Mucosa of descending colon (tissue), 3 donors: Measurements from ENCODE around the gene MRGPRD. TPM values are rescaled to one million over a fixed set of nuclear protein-coding genes. Genes with fewer than 3 reads are reported as not detected.

Source experiments
- ATAC-seq: fragments of 200-7000 bp; cut with Tn5 transposase; one replicate; pipeline ENCODE4 v1.9.1; 2020; ENCODE audit warnings: mild to moderate bottlenecking, moderate library complexity
- DNase-seq, 3 donors: peaks; one replicate each; pipeline ENCODE4 v3.0.0-alpha.2; 2020
- H3K36me3 ChIP-seq: fragments of 200-600 bp; one replicate; pipeline ENCODE4 v1.8.0; 2021; ENCODE audit warnings: low read depth, mild to moderate bottlenecking
- H3K4me1 ChIP-seq: fragments of 200-600 bp; one replicate; pipeline ENCODE4 v1.8.0; 2021; ENCODE audit warnings: low read depth, mild to moderate bottlenecking
- H3K4me3 ChIP-seq: fragments of 200-600 bp; one replicate; pipeline ENCODE4 v1.8.0; 2021; ENCODE audit warnings: mild to moderate bottlenecking
- H3K9me3 ChIP-seq: fragments of 200-600 bp; one replicate; pipeline ENCODE4 v1.8.0; 2021; ENCODE audit warnings: mild to moderate bottlenecking
- intact Hi-C, 2 donors: fragments of 100-400 bp; cut with DNase I in 1 of 2; cut with micrococcal nuclease in 1 of 2; formaldehyde crosslinking; loops; one replicate each; pipeline versions ENCODE4 v1.11.0 to v1.11.1; 2022; cut with DNase I, micrococcal nuclease
- total RNA-seq, 3 donors: library from RNA; stranded (reverse); fragmentation: NEBNext Ultra II Directional in 2 of 3; extraction: Animal tissue kit (Norgen Biotek cat#: 25700) in 2 of 3; gene quantifications; one replicate each; pipeline versions ENCODE4 v1.2.1 to v1.2.4, GENCODE V29; 2021 to 2023
- TF ChIP-seq, protein P1 (sequence below): fragments of 200-600 bp; IDR thresholded peaks from one replicate; pipeline ENCODE4 v1.8.0; 2022; ENCODE audit warnings: antibody characterized with exemption, mild to moderate bottlenecking
- donor health status: DM: no; HTN: no; CAD: no; lungs with moderate emphysema.
- donor health status: DM: no; HTN: no; CAD: no.
- donor health status: DM: no; HTN: yes; CAD: no.

Gene MRGPRD
- total RNA-seq, 3 donors from 2014 or later = 0.41 TPM; not detected in 2

DNA sequence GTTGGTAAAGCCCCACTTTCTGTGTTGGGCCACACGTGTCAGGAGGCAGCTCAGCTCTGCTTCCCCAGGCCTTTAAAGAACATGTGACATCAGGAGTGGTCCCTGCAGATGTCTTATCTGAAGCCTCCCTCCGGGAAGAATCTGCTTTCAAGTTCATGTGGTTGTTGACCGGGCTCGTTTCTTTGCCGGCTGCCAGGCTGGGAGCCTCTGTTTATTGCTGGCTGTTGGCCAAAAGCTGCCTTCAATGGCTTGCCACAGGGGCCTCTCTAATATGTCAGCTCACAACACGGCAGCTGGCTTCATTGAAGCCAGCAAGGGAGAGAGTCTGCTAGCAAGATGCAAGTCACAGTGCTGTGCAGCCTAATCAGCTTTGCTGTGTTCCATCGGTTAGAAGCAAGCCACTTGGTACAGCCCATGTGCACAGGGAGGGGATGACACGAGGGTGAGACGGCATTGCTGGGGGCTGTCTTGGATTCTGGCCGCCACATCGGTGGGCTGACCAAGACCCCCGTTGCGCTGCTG, 17.7 kb upstream of the MRGPRD start:
- Histone ChIP-seq H3K9me3 (no peaks in the 10 kb centered on the region), H3K4me1 (peaks cover 3% of the 10 kb centered on the region), H3K36me3 (no peaks in the 10 kb centered on the region), H3K4me3 (no peak overlapping the region)
- TF ChIP-seq, protein P1, sequence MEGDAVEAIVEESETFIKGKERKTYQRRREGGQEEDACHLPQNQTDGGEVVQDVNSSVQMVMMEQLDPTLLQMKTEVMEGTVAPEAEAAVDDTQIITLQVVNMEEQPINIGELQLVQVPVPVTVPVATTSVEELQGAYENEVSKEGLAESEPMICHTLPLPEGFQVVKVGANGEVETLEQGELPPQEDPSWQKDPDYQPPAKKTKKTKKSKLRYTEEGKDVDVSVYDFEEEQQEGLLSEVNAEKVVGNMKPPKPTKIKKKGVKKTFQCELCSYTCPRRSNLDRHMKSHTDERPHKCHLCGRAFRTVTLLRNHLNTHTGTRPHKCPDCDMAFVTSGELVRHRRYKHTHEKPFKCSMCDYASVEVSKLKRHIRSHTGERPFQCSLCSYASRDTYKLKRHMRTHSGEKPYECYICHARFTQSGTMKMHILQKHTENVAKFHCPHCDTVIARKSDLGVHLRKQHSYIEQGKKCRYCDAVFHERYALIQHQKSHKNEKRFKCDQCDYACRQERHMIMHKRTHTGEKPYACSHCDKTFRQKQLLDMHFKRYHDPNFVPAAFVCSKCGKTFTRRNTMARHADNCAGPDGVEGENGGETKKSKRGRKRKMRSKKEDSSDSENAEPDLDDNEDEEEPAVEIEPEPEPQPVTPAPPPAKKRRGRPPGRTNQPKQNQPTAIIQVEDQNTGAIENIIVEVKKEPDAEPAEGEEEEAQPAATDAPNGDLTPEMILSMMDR = no peak
- intact Hi-C loops = no loop called here
- DNase-seq (peak in 1 of 3 donors; percentile 16), ATAC-seq (no peak)

- no peak overlapping the region for H3K4me3 ChIP-seq
- H3K36me3 ChIP-seq = no peaks in the 10 kb centered on the region
- intact Hi-C loops = no loop called here
- H3K4me1 ChIP-seq = peaks cover 3% of the 10 kb centered on the region
- DNase-seq = no peak
- no peaks in the 10 kb centered on the region for H3K9me3 ChIP-seq
- TF ChIP-seq, protein P1 = no peak
- no peak for ATAC-seq
Measured at GRCh38 chr11:68997995-68998348, 17.2 kb upstream of the MRGPRD start.

DNA sequence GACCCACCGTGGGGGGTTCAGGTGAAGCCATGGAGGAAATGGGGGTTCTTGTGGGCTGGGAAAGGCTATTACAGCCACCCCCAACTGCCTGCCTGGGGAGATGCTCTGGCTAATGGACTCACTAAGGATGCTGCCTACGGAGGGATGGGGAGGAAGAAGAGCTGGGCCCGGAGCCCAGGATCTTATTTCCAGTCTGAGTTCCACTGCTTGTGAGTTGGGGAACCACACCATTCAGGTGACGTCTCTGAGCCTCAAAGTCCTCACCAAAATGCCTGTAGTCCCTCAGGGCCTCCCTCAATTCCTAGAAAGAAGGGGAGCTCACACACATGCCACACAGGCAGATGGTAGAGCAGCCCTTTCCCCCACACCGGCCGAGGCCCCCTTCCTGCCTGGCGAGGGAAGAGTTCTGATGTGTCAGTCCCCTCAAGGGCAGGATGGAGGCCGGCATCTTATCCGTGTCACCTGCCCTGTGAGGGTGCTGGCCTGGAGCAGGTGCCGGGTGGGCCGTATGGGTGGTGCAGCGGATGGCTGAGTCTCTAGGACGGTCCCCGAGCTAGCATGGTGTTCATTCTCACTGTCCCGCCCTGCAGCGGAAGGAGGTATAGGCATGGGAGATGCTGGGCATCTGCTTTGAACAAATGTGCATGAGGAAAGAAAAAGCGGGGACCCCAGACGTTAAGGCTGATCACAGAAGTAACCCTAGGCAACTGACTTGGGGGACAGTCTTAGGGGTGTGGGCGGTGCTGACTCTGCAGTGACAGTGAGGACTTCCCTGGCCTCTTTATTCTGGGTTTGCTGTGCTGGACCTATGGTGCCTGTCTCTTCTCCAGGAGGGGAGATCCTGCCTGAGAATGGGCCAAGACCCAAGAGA, 16.6 kb upstream of the MRGPRD start:
- ATAC-seq = no peak
- DNase-seq = peak in 1 of 3 donors; percentile 8
- Histone ChIP-seq H3K4me3 (no peak overlapping the region), H3K36me3 (no peaks in the 10 kb centered on the region), H3K9me3 (no peaks in the 10 kb centered on the region), H3K4me1 (peaks cover 3% of the 10 kb centered on the region)
- intact Hi-C loops = no loop called here
- TF ChIP-seq, protein P1 = no peak

DNA sequence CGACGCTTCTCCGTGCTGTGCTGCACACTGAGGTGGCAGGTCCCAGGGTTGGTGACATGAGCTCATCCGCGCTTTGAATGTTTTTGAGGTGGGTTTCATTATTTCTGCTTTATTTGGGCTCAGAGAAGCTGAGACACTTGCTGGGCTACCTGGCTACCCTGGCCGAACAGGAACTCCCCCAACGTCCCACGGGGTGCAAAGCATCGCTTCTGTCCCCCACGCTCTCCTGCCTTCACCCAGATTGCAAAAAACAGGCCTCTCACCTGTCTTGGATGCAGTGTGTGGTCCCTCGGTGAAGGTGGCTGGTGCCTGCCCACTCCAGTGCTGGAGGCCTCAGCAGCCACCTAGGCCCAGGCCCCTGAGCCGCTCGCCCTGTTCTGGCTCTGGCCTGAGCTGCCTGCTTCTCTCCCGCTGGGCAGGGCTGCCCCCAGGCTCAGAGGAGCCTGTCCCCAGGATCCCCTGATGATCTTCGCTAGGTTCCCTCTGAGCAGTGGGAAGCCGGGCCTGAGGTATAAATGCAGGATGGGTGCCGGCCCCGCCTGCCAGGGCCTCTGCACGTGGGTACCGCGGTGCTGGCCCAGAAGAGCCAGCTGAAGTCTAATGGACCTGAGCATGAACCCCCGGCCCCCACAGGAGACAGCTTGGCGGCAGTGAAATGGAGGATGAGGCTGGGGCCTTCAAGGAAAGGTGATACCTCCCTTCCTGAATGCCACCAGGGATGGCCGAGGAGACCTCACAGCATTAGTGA, 15.8 kb upstream of the MRGPRD start:
- Histone ChIP-seq H3K4me3 (no peak overlapping the region), H3K9me3 (no peaks in the 10 kb centered on the region), H3K36me3 (no peaks in the 10 kb centered on the region), H3K4me1 (peaks cover 3% of the 10 kb centered on the region)
- intact Hi-C loops = no loop called here
- TF ChIP-seq, protein P1 = no peak
- no peak for ATAC-seq
- no peak for DNase-seq

GRCh38 chr11:68994894-68995285, 14.1 kb upstream of the MRGPRD start:
- Histone ChIP-seq H3K36me3 (no peaks in the 10 kb centered on the region), H3K9me3 (no peaks in the 10 kb centered on the region), H3K4me1 (peaks cover 3% of the 10 kb centered on the region), H3K4me3 (no peak overlapping the region)
- intact Hi-C loops = no loop called here
- ATAC-seq (no peak), DNase-seq (no peak)
- TF ChIP-seq, protein P1 = no peak
